Measurements from ENCODE around the gene GNAQ. TPM values are rescaled to one million over a fixed set of nuclear protein-coding genes. Genes with fewer than 3 reads are reported as not detected.

The GNAQ gene
- total RNA-seq, 1 experiment from 2014 or later = 0.51 TPM

- H3K36me3 ChIP-seq (ENCODE audit: low read depth, low read length) = no peaks in the 10 kb centered on the region
- no peaks in the 10 kb centered on the region for H4K20me1 ChIP-seq (ENCODE audit: low read length)
- H3K9ac ChIP-seq (ENCODE audit: low read length) = no peak overlapping the region
- H3K27ac ChIP-seq (ENCODE audit: low read length) = no peak overlapping the region
- H3K79me2 ChIP-seq (ENCODE audit: low read length) = no peaks in the 10 kb centered on the region
- H3K9me3 ChIP-seq (ENCODE audit: low read length) = no peaks in the 10 kb centered on the region
- DNase-seq = peak; percentile 39
- peak overlapping the region; percentile 21 for H3K4me2 ChIP-seq (ENCODE audit: low read length)
- intact Hi-C loops (cut with micrococcal nuclease) = loop anchor here (10.0 kb wide), 1 partner anchor 98 kb away; no protein-coding TSS in a partner anchor
- H3K9me2 ChIP-seq (replicated peaks; ENCODE audit: low read length) = no peaks in the 10 kb centered on the region
- peaks cover 22% of the 10 kb centered on the region for H3K4me1 ChIP-seq (ENCODE audit: insufficient read depth, low read length)
- no TSS peak for BruUV-seq (replicated peaks)
- POLR2A ChIA-PET (ENCODE audit: unreplicated experiment) = no interaction called here
- no peak for ATAC-seq
- H2AFZ ChIP-seq (ENCODE audit: low read length) = no peak overlapping the region
- no peak overlapping the region for H3K4me3 ChIP-seq (ENCODE audit: low read length)
- CTCF ChIA-PET = no interaction called here
- H3K27me3 ChIP-seq (ENCODE audit: low read length) = no peaks in the 10 kb centered on the region
- no peaks in the 10 kb centered on the region for H3F3A ChIP-seq (ENCODE audit: low read length, unreplicated experiment)
- TF ChIP-seq EZH2phosphoT487 (IDR thresholded peaks at IDR 0.05; ENCODE audit: borderline replicate concordance, low read length) (no peak), EZH2 (IDR thresholded peaks at IDR 0.05; ENCODE audit: low read length, unreplicated experiment) (no peak), CTCF (conservative IDR thresholded peaks at IDR 0.05; ENCODE audit: low read depth, low read length) (no peak)
Measured at GRCh38 chr9:77952635-77953328, 78.8 kb downstream of the GNAQ start.

GRCh38 chr9:77951369-77951768 lies 80.2 kb downstream of the GNAQ start:
- Histone ChIP-seq H2AFZ (ENCODE audit: low read length) (no peak overlapping the region), H3K79me2 (ENCODE audit: low read length) (no peaks in the 10 kb centered on the region), H3F3A (ENCODE audit: low read length, unreplicated experiment) (no peaks in the 10 kb centered on the region), H3K4me3 (ENCODE audit: low read length) (no peak overlapping the region), H3K4me2 (ENCODE audit: low read length) (no peak overlapping the region), H4K20me1 (ENCODE audit: low read length) (no peaks in the 10 kb centered on the region), H3K27ac (ENCODE audit: low read length) (peak overlapping the region; percentile 26; the same call in 1 of the 2 replicates), H3K9me2 (replicated peaks; ENCODE audit: low read length) (no peaks in the 10 kb centered on the region), H3K27me3 (ENCODE audit: low read length) (no peaks in the 10 kb centered on the region), H3K9me3 (ENCODE audit: low read length) (no peaks in the 10 kb centered on the region), H3K4me1 (ENCODE audit: insufficient read depth, low read length) (peaks cover 22% of the 10 kb centered on the region), H3K36me3 (ENCODE audit: low read depth, low read length) (no peaks in the 10 kb centered on the region), H3K9ac (ENCODE audit: low read length) (no peak overlapping the region)
- TF ChIP-seq EZH2phosphoT487 (IDR thresholded peaks at IDR 0.05; ENCODE audit: borderline replicate concordance, low read length) = no peak
- TF ChIP-seq EZH2 (IDR thresholded peaks at IDR 0.05; ENCODE audit: low read length, unreplicated experiment) = no peak
- TF ChIP-seq CTCF (conservative IDR thresholded peaks at IDR 0.05; ENCODE audit: low read depth, low read length) = no peak
- intact Hi-C loops (cut with micrococcal nuclease) = loop anchor here (10.0 kb wide), 1 partner anchor 97 kb away; no protein-coding TSS in a partner anchor
- no TSS peak for BruUV-seq (replicated peaks)
- peak; percentile 61 for ATAC-seq
- ChIA-PET POLR2A (ENCODE audit: unreplicated experiment) (no interaction called here), CTCF (interaction anchor here (0.6 kb wide), 2 partner anchors 96 to 166 kb away, joined by 3 read pairs; no protein-coding TSS in a partner anchor)
- peak; percentile 39 for DNase-seq
